Activated CD4-positive, alpha-beta T cell treated with anti-CD3 and anti-CD28 coated beads for 4 hours (primary cell): ENCODE results near the gene RGS12.

Experiments used
- DNase-seq, 2 donors: peaks; one replicate each; pipeline ENCODE4 v3.0.0-alpha.2; 2020

RGS12 gene

GRCh38 chr4:3292571-3293400 lies at the start of gene RGS12:
TSS of gene RGS12 (plus strand) at chr4:3293021. CDS start at chr4:3316171, 23,150 bp downstream.
- peak; percentile 86 to 87 for DNase-seq

- DNase-seq: no peak
Measured at GRCh38 chr4:3243136-3243780, 49.6 kb upstream of the RGS12 start.

- DNase-seq: no peak
Measured at GRCh38 chr4:3244002-3244401, 48.8 kb upstream of the RGS12 start.

GRCh38 chr4:3244747-3245146 lies 48.1 kb upstream of the RGS12 start:
- no peak for DNase-seq

DNA sequence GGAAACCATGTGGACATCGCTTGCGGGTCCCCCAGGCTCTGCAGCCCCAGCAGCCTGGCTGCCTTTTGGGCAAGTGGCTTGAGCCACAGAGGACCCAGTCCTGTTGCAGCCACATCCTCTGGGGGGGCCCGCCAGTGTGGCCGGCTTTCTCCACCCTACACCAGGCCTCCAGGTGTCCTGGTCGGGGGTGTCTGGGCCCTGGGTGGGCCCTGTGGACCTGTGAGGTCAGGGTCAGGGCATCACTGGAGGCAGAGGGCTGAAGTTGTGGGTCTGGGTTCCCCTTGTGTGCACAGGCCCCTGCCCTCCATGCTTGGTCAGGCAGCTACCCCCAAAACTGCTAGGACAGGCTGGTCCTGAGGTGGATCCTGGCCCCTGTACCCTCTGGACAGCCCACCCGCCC lies 47.1 kb upstream of the RGS12 start:
- DNase-seq: no peak

DNA sequence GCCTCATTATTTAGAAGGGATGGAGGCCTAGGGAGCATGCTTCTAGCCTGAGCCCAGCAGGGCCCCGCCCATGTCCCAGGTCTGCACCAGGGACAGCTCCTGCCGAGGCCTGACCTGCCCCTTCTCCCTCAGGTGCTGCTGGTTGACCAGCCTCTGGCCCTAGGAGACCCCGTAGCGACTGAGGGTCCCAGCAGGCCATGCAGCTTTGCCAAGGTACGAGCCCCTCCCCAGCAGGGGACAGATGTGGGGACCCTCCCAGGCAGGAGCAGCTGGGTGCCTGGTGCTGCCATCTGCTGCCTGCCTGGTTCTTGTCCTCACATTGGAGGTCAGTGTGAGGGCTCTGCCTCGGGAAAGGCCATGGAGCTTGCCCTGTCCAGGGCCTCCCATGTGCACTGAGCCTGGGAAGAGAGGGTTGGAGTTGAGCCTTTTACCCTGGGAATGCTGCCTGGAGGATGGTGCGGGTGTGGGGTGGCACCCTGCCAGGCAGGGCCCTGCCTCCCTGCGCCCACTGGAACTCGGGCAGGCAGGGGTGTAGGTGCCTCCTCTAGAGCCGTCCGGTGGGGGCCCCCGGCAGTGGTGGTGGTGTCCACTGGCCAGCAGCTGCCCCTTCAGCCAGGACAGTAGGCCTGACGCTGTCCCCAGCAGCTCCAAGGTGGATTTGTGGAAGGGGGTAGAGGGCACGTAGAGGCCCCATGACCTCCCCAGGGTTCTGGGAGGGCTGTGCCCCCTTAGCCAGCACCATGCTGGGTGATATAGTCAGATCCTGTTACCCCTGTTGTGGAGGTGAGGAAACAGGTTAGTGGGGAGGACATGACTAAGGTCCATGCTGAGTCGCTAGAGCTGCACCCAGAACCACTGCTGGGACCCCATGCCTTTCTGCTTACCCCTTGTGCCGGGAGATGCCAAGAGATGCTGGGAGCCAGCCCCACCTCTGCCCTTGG lies 46.1 kb upstream of the RGS12 start:
- no peak for DNase-seq

- no peak for DNase-seq
Measured at GRCh38 chr4:3247399-3248177, 45.2 kb upstream of the RGS12 start.

GRCh38 chr4:3248178-3248480 lies 44.7 kb upstream of the RGS12 start:
- no peak for DNase-seq

DNA sequence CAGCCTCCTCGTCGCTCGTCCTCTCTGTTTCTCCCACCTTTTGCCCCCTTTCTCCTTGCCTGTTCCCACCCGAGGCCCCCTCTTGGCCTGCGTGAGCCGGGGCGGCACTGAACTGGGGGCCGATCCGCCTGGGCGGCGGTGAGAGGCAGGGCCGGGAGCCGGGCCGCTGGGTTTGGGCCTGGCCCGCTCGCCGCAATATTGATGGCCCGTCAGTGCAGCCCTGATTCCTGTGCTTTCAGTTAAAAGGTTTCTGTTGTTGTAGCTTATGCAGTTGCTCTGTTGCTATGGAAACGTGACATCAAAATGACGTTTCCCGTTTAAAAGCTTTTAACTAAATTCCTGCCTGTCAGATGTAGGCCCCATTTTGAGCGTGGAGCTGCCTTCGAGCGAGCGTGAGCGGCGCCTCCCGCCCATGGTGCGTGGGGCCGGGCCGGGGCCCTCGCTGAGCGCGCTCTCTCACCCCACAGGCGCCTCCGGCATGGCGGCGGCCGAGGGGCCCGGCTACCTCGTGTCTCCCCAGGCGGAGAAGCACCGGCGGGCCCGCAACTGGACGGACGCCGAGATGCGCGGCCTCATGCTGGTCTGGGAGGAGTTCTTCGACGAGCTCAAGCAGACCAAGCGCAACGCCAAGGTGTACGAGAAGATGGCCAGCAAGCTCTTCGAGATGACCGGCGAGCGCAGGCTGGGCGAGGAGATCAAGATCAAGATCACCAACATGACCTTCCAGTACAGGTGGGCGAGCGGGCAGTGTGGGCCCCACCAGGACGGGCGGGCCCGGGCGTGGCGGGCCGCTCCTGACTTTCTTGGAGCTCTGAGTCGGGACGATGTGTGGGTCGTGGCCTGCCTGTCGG lies 43.8 kb upstream of the RGS12 start, which contains the start of gene MSANTD1:
TSS of gene MSANTD1 (plus strand) at position 349 of the 851 bp plus-strand sequence. CDS start at position 413, 64 bp downstream.
- DNase-seq: no peak

- DNase-seq: no peak
Measured at GRCh38 chr4:3249711-3250437, 42.9 kb upstream of the RGS12 start.

DNA sequence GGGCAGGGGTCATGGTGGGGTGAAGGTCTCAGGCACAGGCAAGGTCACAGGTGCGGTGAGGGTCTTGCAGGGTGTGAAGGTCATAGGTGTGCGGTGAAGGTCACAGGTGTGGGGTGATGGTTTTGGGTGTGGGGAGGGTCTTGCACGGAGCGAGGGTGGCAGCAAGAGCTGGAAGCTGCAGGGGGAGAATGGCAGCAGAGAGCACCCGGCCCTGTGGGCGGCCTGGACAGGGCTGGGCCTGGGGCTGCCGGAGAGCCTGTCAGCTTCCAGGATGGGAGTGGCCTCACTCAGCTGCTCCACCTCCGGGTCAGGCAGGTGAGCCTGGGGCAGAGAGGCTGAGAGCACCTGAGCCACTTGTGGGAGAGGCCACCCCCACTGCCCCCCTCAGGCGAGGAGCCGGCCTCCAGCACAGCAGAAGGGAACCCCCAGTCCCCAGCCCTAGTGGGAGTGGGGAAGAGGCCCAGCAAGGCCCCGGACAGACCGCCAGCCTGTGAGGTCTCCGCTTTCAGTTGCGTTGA lies 42.3 kb upstream of the RGS12 start:
- no peak for DNase-seq

- DNase-seq: no peak
Measured at GRCh38 chr4:3250956-3251690, 41.7 kb upstream of the RGS12 start.

- DNase-seq: no peak
Measured at GRCh38 chr4:3251691-3252479, 40.9 kb upstream of the RGS12 start.

- no peak for DNase-seq
Measured at GRCh38 chr4:3252480-3252828, 40.4 kb upstream of the RGS12 start.

- no peak for DNase-seq
Measured at GRCh38 chr4:3252831-3253641, 39.8 kb upstream of the RGS12 start.

GRCh38 chr4:3253808-3254207 lies 39.0 kb upstream of the RGS12 start:
- DNase-seq: no peak

DNA sequence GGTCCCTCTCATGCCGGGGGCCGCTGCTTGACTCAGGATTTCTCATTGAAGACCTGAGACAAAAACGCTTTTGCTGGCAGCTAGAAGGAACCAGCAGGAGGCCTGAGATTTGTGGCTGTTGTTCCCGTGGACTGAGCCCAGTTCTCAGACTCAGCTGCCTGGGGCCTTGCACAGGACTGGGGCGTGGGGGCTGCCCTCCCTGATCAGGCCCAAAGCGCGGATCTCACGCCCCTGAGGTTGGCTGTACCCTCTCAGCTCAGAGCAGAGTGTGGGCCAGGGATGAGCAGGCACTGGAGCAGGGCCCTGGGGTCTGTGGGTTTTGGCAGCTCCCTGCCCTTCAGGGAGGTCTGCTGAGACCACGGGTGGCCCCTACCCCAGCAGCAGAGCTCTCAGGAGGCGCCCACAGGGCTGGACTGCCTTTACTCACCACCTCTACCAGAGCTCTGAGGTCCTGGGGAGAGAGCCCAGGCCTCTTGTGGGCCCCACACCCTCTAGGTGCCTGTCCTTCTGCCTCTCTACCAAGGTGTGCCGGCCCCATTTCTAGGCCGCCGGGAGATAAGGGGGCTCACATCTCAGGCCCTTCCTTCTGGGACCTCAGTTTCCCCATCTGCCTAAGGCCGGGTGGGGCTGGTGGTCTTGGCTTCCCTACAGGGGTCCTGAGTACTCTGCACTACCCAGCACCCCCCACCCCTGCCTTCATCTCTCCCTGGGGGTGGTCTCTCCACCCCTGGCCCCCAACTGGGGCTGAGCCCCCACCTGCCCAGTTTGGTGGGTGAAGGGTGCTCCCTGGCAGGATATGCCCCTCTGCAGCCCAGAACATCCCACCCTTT lies 38.3 kb upstream of the RGS12 start:
- no peak for DNase-seq
